GM21529 (cell line): ENCODE measurements around the gene PSMC3.

ENCODE experiments used
- ATAC-seq: cut with Tn5 transposase; IDR thresholded peaks from one replicate; pipeline ENCODE4 v1.9.1; 2021; ENCODE audit not compliant: unreplicated experiment

Gene PSMC3

GRCh38 chr11:47426062-47426956 lies at the start of gene PSMC3:
Gene PSMC3, minus strand, starts transcription at chr11:47426439. Its CDS starts 160 bp downstream, at chr11:47426279.
- ATAC-seq: peak; percentile 95

GRCh38 chr11:47470671-47471070 lies 44.4 kb upstream of the PSMC3 start:
- ATAC-seq: no peak

DNA sequence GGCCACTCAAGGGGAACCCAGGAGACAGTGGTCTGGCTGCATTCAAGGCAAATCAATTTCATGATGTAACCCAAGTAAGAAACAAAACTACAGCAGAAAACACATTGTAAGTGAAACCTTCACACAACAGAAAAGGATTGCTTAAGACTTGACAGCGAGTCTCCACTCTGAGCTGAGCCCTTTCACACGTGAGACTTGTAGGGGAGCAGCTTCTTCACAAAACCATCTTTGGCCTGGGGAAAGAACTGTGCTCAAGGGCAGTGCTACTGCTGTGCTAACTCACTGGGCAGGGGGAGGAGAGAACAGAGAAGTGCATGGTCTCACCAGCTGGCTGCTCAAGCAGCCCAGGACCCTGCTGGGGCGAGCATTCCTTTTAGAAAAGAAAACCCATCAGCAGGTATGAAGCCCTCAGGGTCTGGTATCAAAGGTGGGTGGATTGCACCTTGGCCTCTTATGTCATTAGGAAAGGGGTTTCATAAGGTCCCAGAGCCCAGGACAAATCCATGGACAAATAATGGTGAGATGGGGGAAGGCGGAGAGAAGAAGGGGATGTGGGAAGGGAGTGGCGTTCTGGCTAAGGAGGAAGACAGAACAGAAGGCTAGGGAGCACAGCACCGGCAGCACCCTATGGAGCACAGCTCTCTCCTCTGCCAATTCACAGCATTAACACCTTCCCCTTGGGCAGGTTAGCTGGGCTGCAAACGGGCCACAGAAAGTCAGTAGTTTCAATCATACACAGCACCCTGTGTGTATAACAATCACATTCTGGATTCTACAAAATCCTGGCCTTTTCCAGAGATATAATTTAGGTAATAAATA lies 43.3 kb upstream of the PSMC3 start:
- ATAC-seq: no peak

DNA sequence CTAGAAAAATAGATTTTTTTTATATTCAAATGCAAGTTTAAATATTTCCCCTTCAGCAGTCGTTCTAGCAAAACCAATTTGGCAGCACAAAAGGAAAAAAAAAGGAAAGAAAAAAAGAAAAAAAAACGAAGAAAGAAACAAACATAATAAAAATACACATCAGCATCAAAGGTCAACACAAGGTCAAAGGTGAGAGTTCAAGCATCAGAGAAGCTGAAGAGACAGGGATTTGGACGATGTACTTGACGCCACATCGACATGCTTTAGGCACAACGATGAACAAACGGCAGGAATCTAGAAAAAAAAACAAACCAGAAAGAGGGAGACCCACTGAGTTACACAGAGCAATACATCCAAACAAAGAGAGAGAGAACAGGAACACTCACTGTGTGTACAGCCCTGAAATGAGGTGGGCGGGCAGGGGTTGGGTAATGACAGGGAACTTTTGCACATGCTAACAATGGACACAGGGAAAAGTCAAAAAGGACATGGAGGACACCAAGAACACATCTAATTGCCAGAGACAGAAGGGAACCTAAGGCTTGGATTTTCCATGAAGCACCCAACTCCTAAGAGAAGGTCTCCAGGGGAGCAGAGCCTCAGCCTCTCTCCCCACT lies 42.5 kb upstream of the PSMC3 start:
- no peak for ATAC-seq

DNA sequence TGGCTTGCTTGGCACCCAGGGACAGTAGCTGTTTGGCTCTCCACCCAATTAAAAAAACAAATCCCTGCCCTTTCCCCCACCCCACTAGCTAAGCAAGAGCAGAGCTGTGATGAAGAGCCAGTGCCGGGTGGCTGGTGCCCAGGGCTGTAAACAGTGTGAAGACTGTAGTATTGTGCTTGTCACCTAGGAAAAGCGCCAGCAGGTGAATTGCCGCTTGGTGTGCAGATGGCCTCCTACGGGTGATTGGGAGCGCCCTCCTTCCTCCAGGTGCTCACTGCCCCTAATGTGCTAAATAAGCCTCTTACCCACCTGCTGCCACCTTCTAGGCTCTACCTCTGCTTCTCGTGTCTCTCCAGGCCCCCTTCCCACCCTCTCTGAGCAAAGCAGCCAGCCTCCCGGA lies 41.1 kb upstream of the PSMC3 start:
- ATAC-seq: no peak

DNA sequence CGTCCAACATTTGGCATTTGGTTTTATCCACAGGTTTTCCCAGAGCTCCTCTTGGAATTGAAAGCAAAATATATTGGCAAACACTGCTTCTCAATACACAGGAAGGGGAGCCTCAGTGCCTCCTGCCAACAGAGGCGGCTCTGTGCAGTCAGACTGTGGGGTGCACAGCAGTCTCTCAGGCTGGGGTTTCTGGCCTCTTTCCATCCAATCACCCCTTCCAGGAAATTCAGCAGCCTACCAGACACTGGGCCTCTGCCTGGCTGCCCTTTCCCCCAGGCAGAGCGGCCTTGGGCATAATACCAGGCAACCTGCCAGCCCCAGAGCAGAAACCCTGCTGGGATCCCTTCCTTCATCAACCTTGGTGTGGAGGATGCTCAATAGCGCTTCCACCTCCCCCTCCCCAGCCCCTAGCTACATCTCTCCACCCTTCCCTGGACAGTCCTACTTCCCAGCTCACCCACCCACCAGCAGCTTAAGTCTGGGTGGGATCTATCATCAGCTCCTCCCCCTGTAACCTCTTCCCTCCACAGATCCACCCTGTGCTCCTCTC lies 40.5 kb upstream of the PSMC3 start:
- no peak for ATAC-seq

GRCh38 chr11:47466201-47466600 lies 40.0 kb upstream of the PSMC3 start:
- no peak for ATAC-seq

DNA sequence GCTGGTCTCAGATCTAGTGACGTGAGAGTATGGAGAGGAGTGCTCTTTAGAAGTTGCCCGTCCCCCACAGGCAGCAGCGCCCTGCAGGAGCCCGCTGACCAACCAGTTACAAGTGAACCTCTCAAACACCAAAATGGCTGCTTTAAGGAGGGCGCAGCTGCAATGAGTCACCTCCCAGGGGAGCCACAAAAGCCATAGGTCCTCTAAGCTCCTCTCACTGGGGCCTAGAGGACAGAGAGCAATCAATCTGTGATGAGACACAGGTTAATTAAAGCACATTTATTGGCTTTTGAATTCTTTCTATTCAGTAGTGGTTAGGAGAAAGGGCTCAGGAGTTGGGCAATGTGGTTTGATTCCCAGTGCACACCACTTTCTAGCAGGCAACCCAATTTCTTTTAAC lies 38.2 kb upstream of the PSMC3 start:
- no peak for ATAC-seq

DNA sequence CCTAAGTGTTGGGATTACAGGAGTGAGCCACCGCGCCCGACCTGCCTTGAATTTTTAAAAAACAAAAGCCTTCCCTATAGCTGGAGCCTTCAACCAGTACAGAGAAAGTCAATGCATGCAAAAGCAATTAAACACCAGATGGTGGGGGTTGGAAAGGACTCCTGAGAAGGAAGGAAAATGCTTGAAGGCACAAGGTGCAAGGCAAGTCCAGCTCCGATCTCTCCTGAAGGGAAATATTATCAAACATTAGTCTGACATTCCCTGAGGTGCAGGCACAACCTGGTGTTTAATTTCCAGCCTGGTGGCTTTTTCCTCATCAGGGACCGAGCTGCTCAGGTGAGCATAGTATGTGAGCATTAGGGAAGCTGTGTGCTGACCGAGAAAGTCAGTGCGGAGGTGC lies 35.6 kb upstream of the PSMC3 start:
- no peak for ATAC-seq

GRCh38 chr11:47460571-47461235 lies 34.5 kb upstream of the PSMC3 start:
- no peak for ATAC-seq

GRCh38 chr11:47454258-47454671 lies 28.0 kb upstream of the PSMC3 start:
- peak; percentile 65 for ATAC-seq

DNA sequence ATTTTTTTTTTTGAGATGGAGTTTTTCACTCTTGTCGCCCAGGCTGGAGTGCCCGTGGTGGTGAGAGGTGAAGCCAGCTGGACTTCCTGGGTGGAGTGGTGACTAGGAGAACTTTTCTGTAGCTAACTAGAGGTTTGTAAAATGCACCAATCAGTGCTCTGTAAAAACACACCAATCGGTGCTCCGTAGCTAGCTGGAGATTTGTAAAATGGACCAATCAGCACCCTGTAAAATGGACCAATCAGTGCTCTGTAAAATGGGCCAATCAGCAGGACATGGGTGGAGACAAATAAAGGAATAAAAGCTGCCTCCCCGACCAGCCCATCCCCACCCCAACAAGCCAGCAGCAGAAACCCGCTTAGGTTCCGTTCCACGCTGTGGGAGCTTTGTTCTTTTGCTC lies 27.1 kb upstream of the PSMC3 start:
- no peak for ATAC-seq

DNA sequence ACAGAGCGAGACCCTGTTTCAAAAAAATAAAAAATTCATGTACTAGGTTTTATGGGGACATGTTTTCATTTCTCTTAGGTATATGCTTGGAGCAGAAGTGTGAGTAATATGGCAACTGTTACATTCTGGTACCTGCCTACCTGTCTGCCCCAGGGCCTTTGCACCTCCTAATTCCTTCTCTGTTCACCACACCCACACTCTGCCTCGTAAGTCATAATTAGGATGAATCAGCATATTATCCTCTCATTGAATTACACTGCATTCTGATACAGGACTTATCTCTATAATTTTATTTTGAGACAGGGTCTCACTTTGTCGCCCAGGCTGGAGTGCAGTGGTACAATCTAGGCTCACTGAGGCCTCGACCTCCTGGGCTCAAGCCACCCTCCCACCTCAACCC lies 25.8 kb upstream of the PSMC3 start:
- no peak for ATAC-seq

DNA sequence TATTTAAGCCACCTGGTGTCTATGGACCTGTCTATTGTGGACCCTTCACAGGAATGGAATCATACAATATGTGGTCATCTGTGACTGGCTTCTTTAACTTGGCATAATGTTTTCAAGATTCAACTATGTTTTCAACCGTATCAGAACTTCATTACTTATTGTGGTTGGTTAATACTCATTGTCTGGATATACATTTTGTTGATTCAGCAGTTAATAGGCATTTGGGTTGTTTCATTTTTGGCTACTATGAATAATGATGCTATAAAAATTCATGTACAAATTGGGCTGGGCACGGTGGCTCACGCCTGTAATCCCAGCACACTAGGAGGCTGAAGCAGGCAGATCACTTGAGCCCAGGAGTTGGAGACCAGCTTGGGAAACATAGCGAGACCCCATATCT lies 25.2 kb upstream of the PSMC3 start:
- ATAC-seq: no peak

DNA sequence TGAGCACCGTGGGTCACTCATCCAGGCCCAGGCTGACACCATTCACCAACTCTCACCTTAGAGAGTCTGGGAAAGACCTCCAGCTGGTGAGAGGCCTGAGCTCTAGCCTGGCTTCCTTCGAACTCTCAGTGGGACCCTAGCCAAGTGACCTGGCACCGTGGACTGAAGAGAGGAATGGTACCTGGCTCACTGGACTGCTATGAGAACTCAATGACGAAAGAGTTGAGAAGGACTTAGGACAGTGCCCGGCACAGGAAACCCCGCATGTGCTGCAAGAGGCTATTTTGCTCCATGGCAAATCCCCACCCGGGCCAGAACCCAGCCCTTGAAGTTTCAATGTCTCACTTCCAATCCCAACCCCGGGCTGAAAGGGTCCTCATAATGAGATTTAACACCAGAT lies 23.3 kb upstream of the PSMC3 start:
- no peak for ATAC-seq

DNA sequence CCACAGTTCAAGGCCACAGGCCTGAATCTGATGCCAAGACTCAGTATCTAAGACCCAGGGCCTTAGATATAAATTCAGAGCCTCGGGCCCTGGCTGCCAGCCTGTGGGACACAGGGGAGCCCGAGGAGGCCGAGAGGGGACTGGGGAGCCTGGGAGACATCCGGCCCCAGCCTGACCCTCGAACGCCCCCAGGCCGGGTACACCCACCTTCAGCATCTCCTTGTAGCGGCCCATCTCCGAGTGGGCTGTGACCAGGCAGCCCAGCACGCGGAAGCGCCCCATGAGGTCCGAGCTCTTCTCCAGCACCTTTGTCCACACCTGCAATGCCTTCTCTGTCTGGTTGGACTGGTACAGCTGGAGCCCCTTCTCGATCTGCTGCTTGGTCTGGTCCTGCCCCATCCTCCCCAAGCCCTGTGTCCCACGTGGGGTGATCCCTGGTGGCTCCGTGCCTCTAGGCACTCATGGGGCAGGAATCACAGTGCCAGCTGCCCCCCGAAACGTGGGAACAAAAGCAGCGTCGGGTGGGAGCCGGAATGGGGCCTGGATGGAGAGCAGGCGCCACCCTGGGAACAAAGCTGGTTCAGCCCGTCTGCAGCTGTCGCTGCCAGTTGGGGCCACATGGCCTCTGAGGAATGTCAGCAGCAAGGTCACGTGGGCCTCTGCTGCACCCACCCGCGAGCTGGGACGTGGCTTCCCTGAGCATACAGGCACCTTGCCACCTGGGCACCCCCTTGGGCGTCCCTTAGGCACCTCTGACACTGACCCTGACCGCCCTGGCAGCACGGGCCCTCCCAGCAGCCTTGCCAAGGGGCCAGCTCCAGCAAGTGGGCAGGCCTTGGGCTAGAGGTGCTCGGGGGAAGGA lies 22.6 kb upstream of the PSMC3 start, which contains the start of gene RAPSN:
Gene RAPSN, minus strand, starts transcription at position 571 of the 862 bp plus-strand sequence. Its CDS starts 172 bp downstream, at position 399.
- no peak for ATAC-seq

GRCh38 chr11:47447906-47448305 lies 21.7 kb upstream of the PSMC3 start:
- ATAC-seq: no peak

DNA sequence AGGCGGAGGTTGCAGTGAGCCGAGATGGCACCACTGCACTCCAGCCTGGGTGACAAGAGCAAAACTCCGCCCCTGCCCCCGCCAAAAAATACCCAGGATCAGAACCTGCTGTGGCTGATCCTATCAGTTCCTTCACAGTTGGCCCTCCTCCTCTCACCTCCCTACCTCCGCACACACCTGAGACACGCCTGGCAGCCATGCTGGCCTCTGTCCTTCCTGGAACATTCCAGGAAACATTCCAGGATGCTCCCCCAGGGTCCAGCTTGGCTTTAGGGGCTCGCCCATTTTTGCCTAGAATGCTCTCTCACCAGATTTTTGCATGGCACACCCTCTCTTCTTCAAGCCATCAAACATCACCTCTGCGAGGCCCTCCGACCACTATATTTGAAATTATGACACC lies 20.6 kb upstream of the PSMC3 start:
- ATAC-seq: no peak

DNA sequence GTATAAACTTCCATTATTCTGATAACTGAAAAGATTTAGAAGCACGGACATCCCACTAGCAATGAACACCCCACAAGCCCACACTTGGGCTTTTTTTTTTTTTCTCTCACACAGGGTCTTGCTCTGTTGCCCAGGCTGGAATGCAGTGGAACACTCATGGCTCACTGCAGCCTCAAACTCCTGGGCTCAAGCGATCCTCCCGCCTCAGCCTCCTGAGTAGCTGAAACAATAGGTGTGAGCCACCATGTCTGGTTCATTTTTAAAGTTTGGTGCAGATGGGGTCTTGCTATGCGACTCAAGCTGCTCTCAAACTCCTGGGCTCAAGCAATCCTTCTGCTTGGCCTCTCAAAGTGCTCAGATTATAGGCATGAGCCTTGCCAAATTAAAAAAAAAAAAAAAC lies 19.6 kb upstream of the PSMC3 start:
- no peak for ATAC-seq

DNA sequence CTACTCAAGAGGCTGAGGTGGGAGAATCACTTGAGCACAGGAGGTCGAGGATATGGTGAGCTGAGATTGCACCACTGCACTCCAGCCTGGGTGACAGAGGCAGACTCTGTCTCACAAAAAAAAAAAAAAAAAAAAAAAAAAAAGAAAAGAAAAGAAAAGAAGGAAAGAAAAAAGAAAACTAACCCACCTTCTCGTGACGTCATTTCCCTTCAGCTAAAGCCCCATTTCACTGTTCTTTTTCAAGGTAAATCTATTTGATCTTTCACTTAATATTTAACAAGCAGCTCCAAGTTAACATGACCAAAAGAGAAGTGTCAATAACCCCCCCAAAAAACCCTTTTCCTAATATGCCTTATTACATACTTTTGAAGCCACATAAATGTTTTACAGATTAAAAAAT lies 17.6 kb upstream of the PSMC3 start:
- ATAC-seq: no peak
